ENCODE results near the gene PRND. TPM values are rescaled to one million over a fixed set of nuclear protein-coding genes. Genes with fewer than 3 reads are reported as not detected.
"Not testable (repeated sequence)": the region's sequence is repeated elsewhere in the genome, so short reads cannot be mapped to it uniquely, and the experiment has no call there.

Gene PRND
- polyA plus RNA-seq, 4 donors = 3.7 TPM; not detected in 3

GRCh38 chr20:4699216-4699615 lies 22.5 kb upstream of the PRND start:
- H3K4me3 ChIP-seq (ENCODE audit: low read depth in 1 of 3, low read length in 3 of 3) = no peak overlapping the region
- H3K27me3 ChIP-seq (ENCODE audit: control insufficient read depth in 3 of 3, insufficient read depth in 3 of 3, low read length in 3 of 3) = no peaks in the 10 kb centered on the region
- peaks cover 0 to 13% (median 7%) of the 10 kb centered on the region in 3 donors for H3K36me3 ChIP-seq (ENCODE audit: control insufficient read depth in 3 of 3, insufficient read depth in 2 of 3, low read depth in 1 of 3, low read length in 3 of 3)
- H3K9me3 ChIP-seq (ENCODE audit: control insufficient read depth in 2 of 2, insufficient read depth in 1 of 2, low read depth in 1 of 2, low read length in 1 of 2) = no peaks in the 10 kb centered on the region
- H3K27ac ChIP-seq (ENCODE audit: low read depth in 1 of 3, low read length in 2 of 3) = no peak overlapping the region
- DNase-seq (no peak), FAIRE-seq (no peak)
- H3K4me1 ChIP-seq (ENCODE audit: control insufficient read depth in 3 of 3, insufficient read depth in 2 of 3, low read depth in 1 of 3, low read length in 2 of 3) = no peaks in the 10 kb centered on the region
- 95 to 97% (median 96%) methylated on average over 9 of the region's 9 CpGs for WGBS, 3 donors

- 94% methylated on average over 3 of the region's 3 CpGs for WGBS, 3 donors
- Histone ChIP-seq H3K9me3 (ENCODE audit: control insufficient read depth in 2 of 2, insufficient read depth in 1 of 2, low read depth in 1 of 2, low read length in 1 of 2) (no peaks in the 10 kb centered on the region), H3K36me3 (ENCODE audit: control insufficient read depth in 3 of 3, insufficient read depth in 2 of 3, low read depth in 1 of 3, low read length in 3 of 3) (peaks cover 0 to 13% (median 7%) of the 10 kb centered on the region in 3 donors), H3K4me3 (ENCODE audit: low read depth in 1 of 3, low read length in 3 of 3) (no peak overlapping the region), H3K27me3 (ENCODE audit: control insufficient read depth in 3 of 3, insufficient read depth in 3 of 3, low read length in 3 of 3) (no peaks in the 10 kb centered on the region), H3K27ac (ENCODE audit: low read depth in 1 of 3, low read length in 2 of 3) (no peak overlapping the region), H3K4me1 (ENCODE audit: control insufficient read depth in 3 of 3, insufficient read depth in 2 of 3, low read depth in 1 of 3, low read length in 2 of 3) (no peaks in the 10 kb centered on the region)
- no peak for DNase-seq
- no peak for FAIRE-seq
These were observed 21.8 kb upstream of the PRND start for GRCh38 chr20:4699957-4700356.

GRCh38 chr20:4702562-4703280 lies 19.0 kb upstream of the PRND start:
- no peaks in the 10 kb centered on the region for H3K27me3 ChIP-seq (ENCODE audit: control insufficient read depth in 3 of 3, insufficient read depth in 3 of 3, low read length in 3 of 3)
- no peak overlapping the region for H3K27ac ChIP-seq (ENCODE audit: low read depth in 1 of 3, low read length in 2 of 3)
- H3K4me1 ChIP-seq (ENCODE audit: control insufficient read depth in 3 of 3, insufficient read depth in 2 of 3, low read depth in 1 of 3, low read length in 2 of 3) = no peaks in the 10 kb centered on the region
- WGBS, 3 donors = 48 to 69% (median 60%) methylated on average over 7 of the region's 7 CpGs
- H3K4me3 ChIP-seq (ENCODE audit: low read depth in 1 of 3, low read length in 3 of 3) = no peak overlapping the region
- H3K36me3 ChIP-seq (ENCODE audit: control insufficient read depth in 3 of 3, insufficient read depth in 2 of 3, low read depth in 1 of 3, low read length in 3 of 3) = peaks cover 0 to 9% (median 7%) of the 10 kb centered on the region in 3 donors
- DNase-seq (no peak), FAIRE-seq (no peak)
- no peaks in the 10 kb centered on the region for H3K9me3 ChIP-seq (ENCODE audit: control insufficient read depth in 2 of 2, insufficient read depth in 1 of 2, low read depth in 1 of 2, low read length in 1 of 2)

GRCh38 chr20:4703281-4703676 lies 18.4 kb upstream of the PRND start:
- H3K4me3 ChIP-seq (ENCODE audit: low read depth in 1 of 3, low read length in 3 of 3) = no peak overlapping the region
- peaks cover 0 to 9% (median 7%) of the 10 kb centered on the region in 3 donors for H3K36me3 ChIP-seq (ENCODE audit: control insufficient read depth in 3 of 3, insufficient read depth in 2 of 3, low read depth in 1 of 3, low read length in 3 of 3)
- H3K4me1 ChIP-seq (ENCODE audit: control insufficient read depth in 3 of 3, insufficient read depth in 2 of 3, low read depth in 1 of 3, low read length in 2 of 3) = no peaks in the 10 kb centered on the region
- no peak for FAIRE-seq
- H3K27me3 ChIP-seq (ENCODE audit: control insufficient read depth in 3 of 3, insufficient read depth in 3 of 3, low read length in 3 of 3) = no peaks in the 10 kb centered on the region
- H3K27ac ChIP-seq (ENCODE audit: low read depth in 1 of 3, low read length in 2 of 3) = no peak overlapping the region
- DNase-seq = no peak
- 72 to 79% (median 72%) methylated on average over 6 of the region's 6 CpGs for WGBS, 3 donors
- no peaks in the 10 kb centered on the region for H3K9me3 ChIP-seq (ENCODE audit: control insufficient read depth in 2 of 2, insufficient read depth in 1 of 2, low read depth in 1 of 2, low read length in 1 of 2)

- not testable (repeated sequence) for H3K36me3 ChIP-seq (ENCODE audit: control insufficient read depth in 3 of 3, insufficient read depth in 2 of 3, low read depth in 1 of 3, low read length in 3 of 3); H3K9me3 ChIP-seq (ENCODE audit: control insufficient read depth in 2 of 2, insufficient read depth in 1 of 2, low read depth in 1 of 2, low read length in 1 of 2); H3K27me3 ChIP-seq (ENCODE audit: control insufficient read depth in 3 of 3, insufficient read depth in 3 of 3, low read length in 3 of 3); DNase-seq; H3K4me3 ChIP-seq (ENCODE audit: low read depth in 1 of 3, low read length in 3 of 3); H3K27ac ChIP-seq (ENCODE audit: low read depth in 1 of 3, low read length in 2 of 3); FAIRE-seq; H3K4me1 ChIP-seq (ENCODE audit: control insufficient read depth in 3 of 3, insufficient read depth in 2 of 3, low read depth in 1 of 3, low read length in 2 of 3)
- 91 to 94% (median 92%) methylated on average over 10 to 12 of the region's 12 CpGs for WGBS, 3 donors
These were observed 14.8 kb upstream of the PRND start for GRCh38 chr20:4706941-4707340.

GRCh38 chr20:4708036-4708435 lies 13.7 kb upstream of the PRND start:
- Histone ChIP-seq H3K9me3 (ENCODE audit: control insufficient read depth in 2 of 2, insufficient read depth in 1 of 2, low read depth in 1 of 2, low read length in 1 of 2) (peaks cover 0 to 2% of the 10 kb centered on the region in 2 donors), H3K27ac (ENCODE audit: low read depth in 1 of 3, low read length in 2 of 3) (no peak overlapping the region), H3K27me3 (ENCODE audit: control insufficient read depth in 3 of 3, insufficient read depth in 3 of 3, low read length in 3 of 3) (no peaks in the 10 kb centered on the region), H3K4me3 (ENCODE audit: low read depth in 1 of 3, low read length in 3 of 3) (no peak overlapping the region), H3K4me1 (ENCODE audit: control insufficient read depth in 3 of 3, insufficient read depth in 2 of 3, low read depth in 1 of 3, low read length in 2 of 3) (no peaks in the 10 kb centered on the region), H3K36me3 (ENCODE audit: control insufficient read depth in 3 of 3, insufficient read depth in 2 of 3, low read depth in 1 of 3, low read length in 3 of 3) (no peaks in the 10 kb centered on the region)
- FAIRE-seq = no peak
- DNase-seq = no peak
- WGBS, 3 donors = 59 to 79% (median 66%) methylated on average over 3 of the region's 3 CpGs

GRCh38 chr20:4708856-4709255 lies 12.9 kb upstream of the PRND start:
- H3K36me3 ChIP-seq (ENCODE audit: control insufficient read depth in 3 of 3, insufficient read depth in 2 of 3, low read depth in 1 of 3, low read length in 3 of 3) = no peaks in the 10 kb centered on the region
- H3K9me3 ChIP-seq (ENCODE audit: control insufficient read depth in 2 of 2, insufficient read depth in 1 of 2, low read depth in 1 of 2, low read length in 1 of 2) = peaks cover 0 to 2% of the 10 kb centered on the region in 2 donors
- peaks cover 0 to 4% (median 0%) of the 10 kb centered on the region in 3 donors for H3K27me3 ChIP-seq (ENCODE audit: control insufficient read depth in 3 of 3, insufficient read depth in 3 of 3, low read length in 3 of 3)
- FAIRE-seq (no peak), DNase-seq (no peak)
- no peak overlapping the region for H3K27ac ChIP-seq (ENCODE audit: low read depth in 1 of 3, low read length in 2 of 3)
- no peaks in the 10 kb centered on the region for H3K4me1 ChIP-seq (ENCODE audit: control insufficient read depth in 3 of 3, insufficient read depth in 2 of 3, low read depth in 1 of 3, low read length in 2 of 3)
- WGBS, 3 donors = 91 to 98% (median 91%) methylated on average over 3 of the region's 3 CpGs
- no peak overlapping the region for H3K4me3 ChIP-seq (ENCODE audit: low read depth in 1 of 3, low read length in 3 of 3)

- no peaks in the 10 kb centered on the region for H3K4me1 ChIP-seq (ENCODE audit: control insufficient read depth in 3 of 3, insufficient read depth in 2 of 3, low read depth in 1 of 3, low read length in 2 of 3)
- H3K9me3 ChIP-seq (ENCODE audit: control insufficient read depth in 2 of 2, insufficient read depth in 1 of 2, low read depth in 1 of 2, low read length in 1 of 2) = peaks cover 0 to 2% of the 10 kb centered on the region in 2 donors
- H3K36me3 ChIP-seq (ENCODE audit: control insufficient read depth in 3 of 3, insufficient read depth in 2 of 3, low read depth in 1 of 3, low read length in 3 of 3) = no peaks in the 10 kb centered on the region
- peaks cover 0 to 4% (median 0%) of the 10 kb centered on the region in 3 donors for H3K27me3 ChIP-seq (ENCODE audit: control insufficient read depth in 3 of 3, insufficient read depth in 3 of 3, low read length in 3 of 3)
- 88 to 97% (median 94%) methylated on average over 10 of the region's 10 CpGs for WGBS, 3 donors
- H3K4me3 ChIP-seq (ENCODE audit: low read depth in 1 of 3, low read length in 3 of 3) = no peak overlapping the region
- no peak overlapping the region for H3K27ac ChIP-seq (ENCODE audit: low read depth in 1 of 3, low read length in 2 of 3)
- no peak for DNase-seq
- no peak for FAIRE-seq
These were observed 12.2 kb upstream of the PRND start for GRCh38 chr20:4709261-4710105.
